Measurements from ENCODE around the gene LAMC2. TPM values are rescaled to one million over a fixed set of nuclear protein-coding genes. Genes with fewer than 3 reads are reported as not detected.

Gene LAMC2
- total and polyA plus RNA-seq, 2 of the 13 experiments (the other 11 are each of a cell fraction or from before 2014, with no cell fraction given), result 0.03 TPM; not detected in 1

DNA sequence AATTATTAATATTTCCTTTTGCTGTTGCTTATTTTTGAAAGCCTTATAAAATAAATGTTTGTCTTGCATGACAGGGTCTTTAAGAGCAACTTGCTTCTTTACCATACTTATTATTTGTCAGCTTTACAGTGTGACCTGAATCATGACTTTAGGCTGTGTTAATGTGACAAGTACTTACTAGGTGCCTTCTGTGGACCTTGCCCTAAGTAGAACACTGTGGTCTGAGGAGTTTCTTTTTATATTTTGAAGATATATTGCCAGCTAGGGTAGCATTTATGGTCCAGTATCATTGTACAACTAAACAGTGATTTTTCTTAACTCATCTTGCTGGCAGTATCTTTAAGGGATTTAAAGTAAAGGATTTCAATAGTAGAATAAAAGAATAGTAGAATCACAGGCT is 45.4 kb upstream of the LAMC2 start (continued):
- TF ChIP-seq, protein P1, sequence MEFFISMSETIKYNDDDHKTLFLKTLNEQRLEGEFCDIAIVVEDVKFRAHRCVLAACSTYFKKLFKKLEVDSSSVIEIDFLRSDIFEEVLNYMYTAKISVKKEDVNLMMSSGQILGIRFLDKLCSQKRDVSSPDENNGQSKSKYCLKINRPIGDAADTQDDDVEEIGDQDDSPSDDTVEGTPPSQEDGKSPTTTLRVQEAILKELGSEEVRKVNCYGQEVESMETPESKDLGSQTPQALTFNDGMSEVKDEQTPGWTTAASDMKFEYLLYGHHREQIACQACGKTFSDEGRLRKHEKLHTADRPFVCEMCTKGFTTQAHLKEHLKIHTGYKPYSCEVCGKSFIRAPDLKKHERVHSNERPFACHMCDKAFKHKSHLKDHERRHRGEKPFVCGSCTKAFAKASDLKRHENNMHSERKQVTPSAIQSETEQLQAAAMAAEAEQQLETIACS (CRISPR knock-in tag; IDR thresholded peaks at IDR 0.05), result no peak
- TF ChIP-seq ZMYM3 (CRISPR knock-in tag; IDR thresholded peaks at IDR 0.05) (no peak), PHF8 (CRISPR knock-in tag; IDR thresholded peaks at IDR 0.05) (no peak), ZNF619 (CRISPR knock-in tag; IDR thresholded peaks at IDR 0.05) (no peak)
- TF ChIP-seq, protein P2, sequence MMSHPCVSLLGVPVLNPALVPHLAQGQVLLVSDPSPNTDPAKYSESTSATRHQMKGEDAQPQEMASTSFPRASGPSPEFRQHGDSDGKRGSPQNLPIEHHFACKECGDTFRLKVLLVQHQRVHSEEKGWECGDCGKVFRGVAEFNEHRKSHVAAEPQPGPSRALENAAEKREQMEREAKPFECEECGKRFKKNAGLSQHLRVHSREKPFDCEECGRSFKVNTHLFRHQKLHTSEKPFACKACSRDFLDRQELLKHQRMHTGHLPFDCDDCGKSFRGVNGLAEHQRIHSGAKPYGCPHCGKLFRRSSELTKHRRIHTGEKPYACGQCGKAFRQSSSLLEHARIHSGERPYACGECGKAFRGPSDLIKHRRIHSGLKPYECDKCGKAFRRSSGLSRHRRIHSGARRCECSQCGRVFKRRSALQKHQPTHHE (CRISPR knock-in tag; IDR thresholded peaks at IDR 0.05; ENCODE audit: borderline replicate concordance), result no peak

DNA sequence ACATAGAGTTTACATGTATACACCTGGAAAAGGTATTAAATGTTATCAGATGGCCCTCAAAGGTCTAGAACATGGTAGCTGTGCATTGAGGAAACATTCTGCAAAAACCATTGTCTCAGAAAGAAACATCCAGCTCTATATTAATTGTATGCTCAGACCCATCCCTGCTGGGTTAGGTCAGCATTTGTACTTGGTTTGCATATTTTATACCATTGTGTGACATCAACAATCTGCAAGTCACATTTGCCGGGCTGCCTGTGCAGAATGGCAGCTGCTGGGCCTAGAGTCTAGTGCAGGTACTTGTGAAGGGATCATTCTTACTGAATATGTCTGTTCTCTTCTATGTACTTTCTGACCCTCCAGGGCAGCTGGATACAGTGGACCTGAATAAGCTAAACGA is 43.9 kb upstream of the LAMC2 start:
- Histone ChIP-seq H3K4me2 (ENCODE audit: low read depth, low read length) (no peak overlapping the region), H3K9me3 (ENCODE audit: low read length) (no peaks in the 10 kb centered on the region), H3K27me3 (ENCODE audit: control insufficient read depth in 1 of 2, insufficient read depth in 2 of 2, low read length in 2 of 2) (no peaks in the 10 kb centered on the region), H3K79me2 (ENCODE audit: insufficient read depth, low read length) (no peaks in the 10 kb centered on the region), H3K27ac (ENCODE audit: extremely low read length, insufficient read depth, low read length) (no peak overlapping the region), H3K4me1 (ENCODE audit: insufficient read depth, low read length) (peaks cover 23% of the 10 kb centered on the region), H2AFZ (ENCODE audit: low read length) (no peak overlapping the region), H3K9ac (ENCODE audit: insufficient read depth, low read depth, low read length) (no peak overlapping the region), H4K20me1 (ENCODE audit: insufficient read depth, low read length) (no peaks in the 10 kb centered on the region), H3K36me3 (replicated peaks in 1 of 2; ENCODE audit: control insufficient read depth in 1 of 2, insufficient read depth in 2 of 2, low read length in 2 of 2) (peaks cover 9 to 30% of the 10 kb centered on the region in 2 experiments), H3K4me3 (replicated peaks in 1 of 3; ENCODE audit: insufficient read depth in 1 of 3, low read depth in 2 of 3, low read length in 3 of 3) (no peak overlapping the region)
- 93% methylated on average over 2 of the region's 2 CpGs for WGBS (ENCODE audit: low lambda C conversion rate)
- no peak for DNase-seq (ENCODE audit: low spot score)
- in situ Hi-C loops (cut with HindIII; ENCODE audit: extremely low pct_ligation_motif_present, low pct_unique_long_range_greater_than_20kb) (loop anchor here (25.0 kb wide), 1 partner anchor 280 kb away; no protein-coding TSS in a partner anchor), intact Hi-C loops (cut with micrococcal nuclease; ENCODE audit: unreplicated experiment) (no loop called here)
- FAIRE-seq, result no peak
- ChIA-PET CTCF (ENCODE audit: low intra/inter-chr PET ratio, low total read pairs) (no interaction called here), POLR2A (no interaction called here)
- no TSS peak for BruUV-seq (replicated peaks)
- no peak for ATAC-seq
- TF ChIP-seq, protein P3, sequence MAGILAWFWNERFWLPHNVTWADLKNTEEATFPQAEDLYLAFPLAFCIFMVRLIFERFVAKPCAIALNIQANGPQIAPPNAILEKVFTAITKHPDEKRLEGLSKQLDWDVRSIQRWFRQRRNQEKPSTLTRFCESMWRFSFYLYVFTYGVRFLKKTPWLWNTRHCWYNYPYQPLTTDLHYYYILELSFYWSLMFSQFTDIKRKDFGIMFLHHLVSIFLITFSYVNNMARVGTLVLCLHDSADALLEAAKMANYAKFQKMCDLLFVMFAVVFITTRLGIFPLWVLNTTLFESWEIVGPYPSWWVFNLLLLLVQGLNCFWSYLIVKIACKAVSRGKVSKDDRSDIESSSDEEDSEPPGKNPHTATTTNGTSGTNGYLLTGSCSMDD (CRISPR knock-in tag; IDR thresholded peaks at IDR 0.05), result no peak
- TF ChIP-seq MED8 (CRISPR knock-in tag; IDR thresholded peaks at IDR 0.05; ENCODE audit: insufficient replicate concordance) (no peak), ZNF510 (CRISPR knock-in tag; IDR thresholded peaks at IDR 0.05; ENCODE audit: low read depth) (no peak), CBX5 (CRISPR knock-in tag; IDR thresholded peaks at IDR 0.05; ENCODE audit: borderline replicate concordance) (no peak), ZBTB8A (CRISPR knock-in tag; IDR thresholded peaks at IDR 0.05; ENCODE audit: borderline replicate concordance, low read depth) (no peak), ZNF333 (CRISPR knock-in tag; IDR thresholded peaks at IDR 0.05; ENCODE audit: borderline replicate concordance) (no peak), NCOA1 (CRISPR knock-in tag; IDR thresholded peaks at IDR 0.05) (no peak), ZNF737 (CRISPR knock-in tag; IDR thresholded peaks at IDR 0.05; ENCODE audit: borderline replicate concordance) (no peak), RXRB (CRISPR knock-in tag; IDR thresholded peaks at IDR 0.05; ENCODE audit: borderline replicate concordance) (no peak), ZNF598 (CRISPR knock-in tag; IDR thresholded peaks at IDR 0.05; ENCODE audit: borderline replicate concordance) (no peak), ZNF207 (IDR thresholded peaks at IDR 0.05; ENCODE audit: borderline replicate concordance) (no peak), ZNF724P (CRISPR knock-in tag; IDR thresholded peaks at IDR 0.05; ENCODE audit: borderline replicate concordance) (no peak), TOPORS (CRISPR knock-in tag; IDR thresholded peaks at IDR 0.05) (no peak)
- TF ChIP-seq, protein P4, sequence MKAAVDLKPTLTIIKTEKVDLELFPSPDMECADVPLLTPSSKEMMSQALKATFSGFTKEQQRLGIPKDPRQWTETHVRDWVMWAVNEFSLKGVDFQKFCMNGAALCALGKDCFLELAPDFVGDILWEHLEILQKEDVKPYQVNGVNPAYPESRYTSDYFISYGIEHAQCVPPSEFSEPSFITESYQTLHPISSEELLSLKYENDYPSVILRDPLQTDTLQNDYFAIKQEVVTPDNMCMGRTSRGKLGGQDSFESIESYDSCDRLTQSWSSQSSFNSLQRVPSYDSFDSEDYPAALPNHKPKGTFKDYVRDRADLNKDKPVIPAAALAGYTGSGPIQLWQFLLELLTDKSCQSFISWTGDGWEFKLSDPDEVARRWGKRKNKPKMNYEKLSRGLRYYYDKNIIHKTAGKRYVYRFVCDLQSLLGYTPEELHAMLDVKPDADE (CRISPR knock-in tag; IDR thresholded peaks at IDR 0.05), result no peak
